ENCODE data around the gene ZNF496. TPM values are rescaled to one million over a fixed set of nuclear protein-coding genes. Genes with fewer than 3 reads are reported as not detected.

ZNF496 gene
- total and polyA plus RNA-seq, 9 of the 15 experiments (the other 6 are each of a cell fraction or from before 2014, with no cell fraction given): 4.3 to 54.0 (median 31.3) TPM

DNA sequence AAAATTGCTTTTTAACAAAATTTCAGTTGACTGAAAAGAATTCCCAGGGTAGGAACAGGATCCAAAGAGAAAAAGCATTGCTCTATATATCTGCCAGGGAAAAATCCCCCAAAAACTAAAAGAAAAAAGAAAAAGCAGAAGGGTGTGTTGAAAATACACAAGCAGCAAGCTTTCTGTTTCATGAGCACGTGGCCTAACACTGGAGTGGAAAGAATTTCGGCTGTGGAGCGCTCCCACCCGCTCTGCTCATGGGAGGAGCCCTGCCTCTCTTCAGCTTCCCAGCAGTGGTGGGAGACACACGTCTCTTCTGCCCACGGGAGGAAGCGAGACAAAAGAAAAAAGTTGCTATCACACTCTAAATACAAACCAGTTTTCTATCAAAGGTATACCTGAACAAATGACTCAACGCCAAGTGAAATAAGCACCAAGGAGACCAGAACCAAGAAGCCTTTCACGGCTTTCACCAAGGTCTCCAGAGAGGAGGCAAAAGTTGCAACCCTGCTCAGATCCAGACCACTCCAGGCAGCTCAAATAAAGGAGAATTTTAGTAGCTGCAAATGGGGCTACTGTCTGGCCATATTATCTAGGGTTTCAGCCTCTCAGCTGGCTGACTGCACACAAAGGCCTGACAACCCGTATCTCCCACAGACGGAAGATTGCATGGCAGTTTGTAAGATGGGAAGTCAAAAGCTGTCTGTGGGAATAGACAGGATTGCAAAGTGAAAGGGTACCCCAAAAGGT lies 29.5 kb upstream of the ZNF496 start (continued):
- TF ChIP-seq, protein P1, sequence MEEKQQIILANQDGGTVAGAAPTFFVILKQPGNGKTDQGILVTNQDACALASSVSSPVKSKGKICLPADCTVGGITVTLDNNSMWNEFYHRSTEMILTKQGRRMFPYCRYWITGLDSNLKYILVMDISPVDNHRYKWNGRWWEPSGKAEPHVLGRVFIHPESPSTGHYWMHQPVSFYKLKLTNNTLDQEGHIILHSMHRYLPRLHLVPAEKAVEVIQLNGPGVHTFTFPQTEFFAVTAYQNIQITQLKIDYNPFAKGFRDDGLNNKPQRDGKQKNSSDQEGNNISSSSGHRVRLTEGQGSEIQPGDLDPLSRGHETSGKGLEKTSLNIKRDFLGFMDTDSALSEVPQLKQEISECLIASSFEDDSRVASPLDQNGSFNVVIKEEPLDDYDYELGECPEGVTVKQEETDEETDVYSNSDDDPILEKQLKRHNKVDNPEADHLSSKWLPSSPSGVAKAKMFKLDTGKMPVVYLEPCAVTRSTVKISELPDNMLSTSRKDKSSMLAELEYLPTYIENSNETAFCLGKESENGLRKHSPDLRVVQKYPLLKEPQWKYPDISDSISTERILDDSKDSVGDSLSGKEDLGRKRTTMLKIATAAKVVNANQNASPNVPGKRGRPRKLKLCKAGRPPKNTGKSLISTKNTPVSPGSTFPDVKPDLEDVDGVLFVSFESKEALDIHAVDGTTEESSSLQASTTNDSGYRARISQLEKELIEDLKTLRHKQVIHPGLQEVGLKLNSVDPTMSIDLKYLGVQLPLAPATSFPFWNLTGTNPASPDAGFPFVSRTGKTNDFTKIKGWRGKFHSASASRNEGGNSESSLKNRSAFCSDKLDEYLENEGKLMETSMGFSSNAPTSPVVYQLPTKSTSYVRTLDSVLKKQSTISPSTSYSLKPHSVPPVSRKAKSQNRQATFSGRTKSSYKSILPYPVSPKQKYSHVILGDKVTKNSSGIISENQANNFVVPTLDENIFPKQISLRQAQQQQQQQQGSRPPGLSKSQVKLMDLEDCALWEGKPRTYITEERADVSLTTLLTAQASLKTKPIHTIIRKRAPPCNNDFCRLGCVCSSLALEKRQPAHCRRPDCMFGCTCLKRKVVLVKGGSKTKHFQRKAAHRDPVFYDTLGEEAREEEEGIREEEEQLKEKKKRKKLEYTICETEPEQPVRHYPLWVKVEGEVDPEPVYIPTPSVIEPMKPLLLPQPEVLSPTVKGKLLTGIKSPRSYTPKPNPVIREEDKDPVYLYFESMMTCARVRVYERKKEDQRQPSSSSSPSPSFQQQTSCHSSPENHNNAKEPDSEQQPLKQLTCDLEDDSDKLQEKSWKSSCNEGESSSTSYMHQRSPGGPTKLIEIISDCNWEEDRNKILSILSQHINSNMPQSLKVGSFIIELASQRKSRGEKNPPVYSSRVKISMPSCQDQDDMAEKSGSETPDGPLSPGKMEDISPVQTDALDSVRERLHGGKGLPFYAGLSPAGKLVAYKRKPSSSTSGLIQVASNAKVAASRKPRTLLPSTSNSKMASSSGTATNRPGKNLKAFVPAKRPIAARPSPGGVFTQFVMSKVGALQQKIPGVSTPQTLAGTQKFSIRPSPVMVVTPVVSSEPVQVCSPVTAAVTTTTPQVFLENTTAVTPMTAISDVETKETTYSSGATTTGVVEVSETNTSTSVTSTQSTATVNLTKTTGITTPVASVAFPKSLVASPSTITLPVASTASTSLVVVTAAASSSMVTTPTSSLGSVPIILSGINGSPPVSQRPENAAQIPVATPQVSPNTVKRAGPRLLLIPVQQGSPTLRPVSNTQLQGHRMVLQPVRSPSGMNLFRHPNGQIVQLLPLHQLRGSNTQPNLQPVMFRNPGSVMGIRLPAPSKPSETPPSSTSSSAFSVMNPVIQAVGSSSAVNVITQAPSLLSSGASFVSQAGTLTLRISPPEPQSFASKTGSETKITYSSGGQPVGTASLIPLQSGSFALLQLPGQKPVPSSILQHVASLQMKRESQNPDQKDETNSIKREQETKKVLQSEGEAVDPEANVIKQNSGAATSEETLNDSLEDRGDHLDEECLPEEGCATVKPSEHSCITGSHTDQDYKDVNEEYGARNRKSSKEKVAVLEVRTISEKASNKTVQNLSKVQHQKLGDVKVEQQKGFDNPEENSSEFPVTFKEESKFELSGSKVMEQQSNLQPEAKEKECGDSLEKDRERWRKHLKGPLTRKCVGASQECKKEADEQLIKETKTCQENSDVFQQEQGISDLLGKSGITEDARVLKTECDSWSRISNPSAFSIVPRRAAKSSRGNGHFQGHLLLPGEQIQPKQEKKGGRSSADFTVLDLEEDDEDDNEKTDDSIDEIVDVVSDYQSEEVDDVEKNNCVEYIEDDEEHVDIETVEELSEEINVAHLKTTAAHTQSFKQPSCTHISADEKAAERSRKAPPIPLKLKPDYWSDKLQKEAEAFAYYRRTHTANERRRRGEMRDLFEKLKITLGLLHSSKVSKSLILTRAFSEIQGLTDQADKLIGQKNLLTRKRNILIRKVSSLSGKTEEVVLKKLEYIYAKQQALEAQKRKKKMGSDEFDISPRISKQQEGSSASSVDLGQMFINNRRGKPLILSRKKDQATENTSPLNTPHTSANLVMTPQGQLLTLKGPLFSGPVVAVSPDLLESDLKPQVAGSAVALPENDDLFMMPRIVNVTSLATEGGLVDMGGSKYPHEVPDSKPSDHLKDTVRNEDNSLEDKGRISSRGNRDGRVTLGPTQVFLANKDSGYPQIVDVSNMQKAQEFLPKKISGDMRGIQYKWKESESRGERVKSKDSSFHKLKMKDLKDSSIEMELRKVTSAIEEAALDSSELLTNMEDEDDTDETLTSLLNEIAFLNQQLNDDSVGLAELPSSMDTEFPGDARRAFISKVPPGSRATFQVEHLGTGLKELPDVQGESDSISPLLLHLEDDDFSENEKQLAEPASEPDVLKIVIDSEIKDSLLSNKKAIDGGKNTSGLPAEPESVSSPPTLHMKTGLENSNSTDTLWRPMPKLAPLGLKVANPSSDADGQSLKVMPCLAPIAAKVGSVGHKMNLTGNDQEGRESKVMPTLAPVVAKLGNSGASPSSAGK (IDR thresholded peaks at IDR 0.05): peak; percentile 97
- TF ChIP-seq ZNF76 (CRISPR knock-in tag; IDR thresholded peaks at IDR 0.05; ENCODE audit: borderline replicate concordance) (0 out of 2 replicates have a peak, but pooled peaks have one; percentile 34), BHLHE40 (IDR thresholded peaks at IDR 0.05; ENCODE audit: low read length) (peak; percentile 34; the same call in 1 of the 2 replicates), HNRNPH1 (optimal IDR thresholded peaks at IDR 0.05; ENCODE audit: low read depth, low read length) (no peak), TCFL5 (CRISPR knock-in tag; conservative IDR thresholded peaks at IDR 0.05) (0 out of 2 replicates have a peak, but pooled peaks have one; percentile 27), PHB (CRISPR knock-in tag; IDR thresholded peaks at IDR 0.05) (no peak), TAL1 (IDR thresholded peaks at IDR 0.05) (0 out of 2 replicates have a peak, but pooled peaks have one; percentile 16), ELF4 (CRISPR knock-in tag; IDR thresholded peaks at IDR 0.05) (peak; percentile 71; the same call in 1 of the 2 replicates), ZBED1 (IDR thresholded peaks at IDR 0.05) (no peak)
- TF ChIP-seq, protein P2, sequence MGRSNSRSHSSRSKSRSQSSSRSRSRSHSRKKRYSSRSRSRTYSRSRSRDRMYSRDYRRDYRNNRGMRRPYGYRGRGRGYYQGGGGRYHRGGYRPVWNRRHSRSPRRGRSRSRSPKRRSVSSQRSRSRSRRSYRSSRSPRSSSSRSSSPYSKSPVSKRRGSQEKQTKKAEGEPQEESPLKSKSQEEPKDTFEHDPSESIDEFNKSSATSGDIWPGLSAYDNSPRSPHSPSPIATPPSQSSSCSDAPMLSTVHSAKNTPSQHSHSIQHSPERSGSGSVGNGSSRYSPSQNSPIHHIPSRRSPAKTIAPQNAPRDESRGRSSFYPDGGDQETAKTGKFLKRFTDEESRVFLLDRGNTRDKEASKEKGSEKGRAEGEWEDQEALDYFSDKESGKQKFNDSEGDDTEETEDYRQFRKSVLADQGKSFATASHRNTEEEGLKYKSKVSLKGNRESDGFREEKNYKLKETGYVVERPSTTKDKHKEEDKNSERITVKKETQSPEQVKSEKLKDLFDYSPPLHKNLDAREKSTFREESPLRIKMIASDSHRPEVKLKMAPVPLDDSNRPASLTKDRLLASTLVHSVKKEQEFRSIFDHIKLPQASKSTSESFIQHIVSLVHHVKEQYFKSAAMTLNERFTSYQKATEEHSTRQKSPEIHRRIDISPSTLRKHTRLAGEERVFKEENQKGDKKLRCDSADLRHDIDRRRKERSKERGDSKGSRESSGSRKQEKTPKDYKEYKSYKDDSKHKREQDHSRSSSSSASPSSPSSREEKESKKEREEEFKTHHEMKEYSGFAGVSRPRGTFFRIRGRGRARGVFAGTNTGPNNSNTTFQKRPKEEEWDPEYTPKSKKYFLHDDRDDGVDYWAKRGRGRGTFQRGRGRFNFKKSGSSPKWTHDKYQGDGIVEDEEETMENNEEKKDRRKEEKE (IDR thresholded peaks at IDR 0.05; ENCODE audit: borderline replicate concordance in 1 of 2, control insufficient read depth in 1 of 2, low read depth in 2 of 2, low read length in 1 of 2): no peak
- TF ChIP-seq, protein P3, sequence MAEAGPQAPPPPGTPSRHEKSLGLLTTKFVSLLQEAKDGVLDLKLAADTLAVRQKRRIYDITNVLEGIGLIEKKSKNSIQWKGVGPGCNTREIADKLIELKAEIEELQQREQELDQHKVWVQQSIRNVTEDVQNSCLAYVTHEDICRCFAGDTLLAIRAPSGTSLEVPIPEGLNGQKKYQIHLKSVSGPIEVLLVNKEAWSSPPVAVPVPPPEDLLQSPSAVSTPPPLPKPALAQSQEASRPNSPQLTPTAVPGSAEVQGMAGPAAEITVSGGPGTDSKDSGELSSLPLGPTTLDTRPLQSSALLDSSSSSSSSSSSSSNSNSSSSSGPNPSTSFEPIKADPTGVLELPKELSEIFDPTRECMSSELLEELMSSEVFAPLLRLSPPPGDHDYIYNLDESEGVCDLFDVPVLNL (CRISPR knock-in tag; IDR thresholded peaks at IDR 0.05; ENCODE audit: low read depth): 0 out of 2 replicates have a peak, but pooled peaks have one; percentile 29
